Mesendoderm (in vitro differentiated cells): ENCODE data around the gene ITPR2.
A peak's percentile ranks its signal among the peaks of the same experiment; 100 is the strongest.

Source experiments
- DNase-seq: peaks from one replicate; pipeline ENCODE4 v3.0.0; 2013
- H2AK5ac ChIP-seq: 2 replicates; pipeline ENCODE4 v1.6.1; 2013; ENCODE audit warnings: low read length, inconsistent platforms
- H2BK120ac ChIP-seq: 2 replicates; pipeline ENCODE4 v1.6.1; 2013; ENCODE audit warnings: low read depth, mild to moderate bottlenecking, low read length, moderate library complexity, mixed read lengths
- H2BK15ac ChIP-seq: replicated peaks from 2 replicates; pipeline ENCODE4 v1.6.1; 2013; ENCODE audit warnings: low read depth, mild to moderate bottlenecking, moderate library complexity
- H2BK5ac ChIP-seq: 2 replicates; pipeline ENCODE4 v1.6.1; 2013; ENCODE audit warnings: low read length, inconsistent platforms
- H3K18ac ChIP-seq: 2 replicates; pipeline ENCODE4 v1.6.1; 2013; ENCODE audit warnings: mild to moderate bottlenecking, low read length, mixed read lengths
- H3K23ac ChIP-seq: one replicate; pipeline ENCODE4 v1.6.1; 2013; ENCODE audit warnings: low read length
- H3K27ac ChIP-seq: 2 replicates; pipeline ENCODE4 v1.5.1; 2013; ENCODE audit warnings: low read depth, mild to moderate bottlenecking, inconsistent platforms, low read length, moderate library complexity
- H3K27me3 ChIP-seq: 2 replicates; pipeline ENCODE4 v1.6.1; 2013; ENCODE audit warnings: low read length, control low read depth, mild to moderate bottlenecking, inconsistent platforms; ENCODE audit not compliant: insufficient read depth, poor library complexity
- H3K36me3 ChIP-seq: 2 replicates; pipeline ENCODE4 v1.6.1; 2013; ENCODE audit warnings: low read length, inconsistent platforms; ENCODE audit not compliant: control insufficient read depth, insufficient read depth
- H3K4ac ChIP-seq: one replicate; pipeline ENCODE4 v1.6.1; 2013; ENCODE audit warnings: low read depth, mild to moderate bottlenecking, low read length, moderate library complexity
- H3K4me1 ChIP-seq: 2 replicates; pipeline ENCODE4 v1.6.1; 2013; ENCODE audit warnings: low read depth, low read length, inconsistent platforms; ENCODE audit not compliant: control insufficient read depth
- H3K4me2 ChIP-seq: 2 replicates; pipeline ENCODE4 v1.6.1; 2013; ENCODE audit warnings: low read length
- H3K4me3 ChIP-seq: 2 replicates; pipeline ENCODE4 v1.5.1; 2013; ENCODE audit warnings: mild to moderate bottlenecking, low read length
- H3K56ac ChIP-seq: one replicate; pipeline ENCODE4 v1.6.1; 2013; ENCODE audit warnings: low read length
- H3K79me1 ChIP-seq: 2 replicates; pipeline ENCODE4 v1.6.1; 2013; ENCODE audit warnings: low read length, inconsistent platforms
- H3K79me2 ChIP-seq: 2 replicates; pipeline ENCODE4 v1.6.1; 2013; ENCODE audit warnings: mild to moderate bottlenecking, low read length; ENCODE audit not compliant: control insufficient read depth, insufficient read depth
- H3K9ac ChIP-seq: 2 replicates; pipeline ENCODE4 v1.6.1; 2013; ENCODE audit warnings: low read length, inconsistent platforms
- H4K5ac ChIP-seq: one replicate; pipeline ENCODE4 v1.6.1; 2013; ENCODE audit warnings: low read length
- H4K8ac ChIP-seq: one replicate; pipeline ENCODE4 v1.6.1; 2013; ENCODE audit warnings: low read depth, mild to moderate bottlenecking, control low read depth, low read length, moderate library complexity
- WGBS: extraction: QIAGEN DNeasy Blood & Tissue Kit; methylation state at CpG from one replicate; pipeline ENCODE4 v1.1.7; 2013; ENCODE audit warnings: low lambda C conversion rate, missing lambda C conversion rate; ENCODE audit not compliant: insufficient coverage; ENCODE audit errors: extremely low coverage; 5-methylcytosine and 5-hydroxymethylcytosine counted together

ITPR2 gene

DNA sequence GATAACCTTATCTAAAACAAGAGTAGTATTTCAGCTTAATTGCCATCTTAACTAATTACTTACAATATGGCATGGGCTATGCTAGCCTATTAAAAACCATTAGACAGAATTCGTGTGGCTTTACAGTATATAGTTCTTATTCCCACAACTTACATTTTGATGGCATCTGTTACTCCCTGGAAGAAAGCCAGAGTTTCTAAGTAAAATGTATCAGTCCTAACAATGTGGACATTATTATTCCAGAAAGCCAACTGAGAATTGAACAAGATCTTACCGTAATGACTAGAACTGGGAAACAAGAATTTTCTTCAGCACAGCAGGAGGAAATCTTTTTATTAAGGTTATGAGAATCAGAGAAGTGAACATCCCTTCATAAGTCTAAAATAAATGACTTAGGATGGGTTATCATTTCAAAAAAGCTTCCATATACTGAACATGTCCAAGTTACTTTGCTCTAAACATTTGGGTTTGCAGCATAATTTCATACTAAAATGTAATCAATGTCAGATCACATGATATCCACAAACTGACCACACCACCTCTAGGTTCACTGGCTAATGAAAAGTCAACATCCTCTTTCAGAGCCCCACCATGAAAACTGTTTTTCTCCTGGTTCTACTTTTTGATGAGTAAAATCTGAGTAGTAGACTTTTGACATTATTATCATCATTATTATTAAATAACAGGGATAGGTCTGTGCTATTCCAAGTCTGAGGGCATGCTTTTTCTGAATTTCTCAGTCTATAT, 457.9 kb downstream of the ITPR2 start:
- Histone ChIP-seq H3K4me3 (no peak overlapping the region), H2BK120ac (no peak overlapping the region), H2BK5ac (no peak overlapping the region), H3K4me2 (no peak overlapping the region), H3K23ac (no peak overlapping the region), H3K36me3 (no peaks in the 10 kb centered on the region), H4K8ac (no peak overlapping the region), H3K18ac (no peak overlapping the region), H3K79me2 (no peaks in the 10 kb centered on the region), H3K56ac (no peak overlapping the region), H2AK5ac (no peak overlapping the region), H3K27ac (no peak overlapping the region), H2BK15ac (no peak overlapping the region), H3K4ac (no peak overlapping the region), H3K4me1 (no peaks in the 10 kb centered on the region), H3K9ac (no peak overlapping the region), H3K79me1 (no peaks in the 10 kb centered on the region), H3K27me3 (no peaks in the 10 kb centered on the region), H4K5ac (no peak overlapping the region)
- WGBS, result no CpG with 5 or more reads among the region's 2 CpGs
- DNase-seq, result no peak

DNA sequence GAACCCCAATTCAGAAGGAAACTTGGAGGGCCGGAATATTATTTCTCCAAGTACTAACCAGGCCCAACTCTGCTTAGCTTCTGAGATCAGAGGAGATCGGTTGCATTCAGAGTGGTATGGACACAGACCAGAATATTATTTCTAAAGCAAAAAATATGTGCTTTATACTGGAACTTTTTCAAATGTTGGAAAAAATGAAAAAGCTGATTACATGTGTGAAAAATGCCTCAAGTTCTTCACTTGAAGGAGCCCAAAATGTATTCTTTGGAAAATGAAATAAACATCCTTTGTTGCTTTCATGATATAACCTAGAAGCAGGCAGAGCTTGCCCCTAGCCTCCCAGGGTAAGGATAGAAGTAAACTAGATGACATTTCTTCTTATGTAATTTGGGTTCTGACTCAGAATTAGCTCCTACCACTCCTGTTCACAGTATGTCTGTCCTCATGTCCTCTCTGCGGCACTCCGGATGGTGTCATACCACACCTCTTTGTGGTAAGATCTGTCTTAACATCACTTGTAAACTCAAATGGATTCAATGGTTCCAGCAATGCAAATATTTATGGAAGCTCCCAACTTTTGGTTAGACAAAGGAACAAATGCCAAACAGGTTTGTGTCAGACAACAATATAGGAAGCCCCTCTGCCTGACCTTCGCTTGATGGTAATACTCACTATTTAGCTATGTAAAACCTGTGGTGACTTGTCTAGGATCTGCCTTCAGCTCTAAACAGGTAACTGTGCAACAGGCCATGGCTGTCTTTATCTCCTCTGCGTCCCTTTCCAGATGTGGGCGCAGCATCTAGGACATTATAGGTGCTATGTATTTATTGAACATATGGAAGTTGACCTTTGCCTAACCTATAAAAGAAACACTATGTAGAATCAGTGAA, 459.1 kb downstream of the ITPR2 start:
- Histone ChIP-seq H3K27ac (no peak overlapping the region), H3K4me1 (no peaks in the 10 kb centered on the region), H3K79me2 (no peaks in the 10 kb centered on the region), H2AK5ac (no peak overlapping the region), H3K9ac (no peak overlapping the region), H3K4ac (no peak overlapping the region), H3K36me3 (no peaks in the 10 kb centered on the region), H2BK15ac (no peak overlapping the region), H3K4me2 (no peak overlapping the region), H3K4me3 (no peak overlapping the region), H4K8ac (no peak overlapping the region), H3K56ac (no peak overlapping the region), H3K79me1 (no peaks in the 10 kb centered on the region), H4K5ac (no peak overlapping the region), H3K27me3 (no peaks in the 10 kb centered on the region), H2BK5ac (no peak overlapping the region), H2BK120ac (no peak overlapping the region), H3K23ac (no peak overlapping the region), H3K18ac (no peak overlapping the region)
- WGBS, result no CpG with 5 or more reads among the region's 7 CpGs
- no peak for DNase-seq

DNA sequence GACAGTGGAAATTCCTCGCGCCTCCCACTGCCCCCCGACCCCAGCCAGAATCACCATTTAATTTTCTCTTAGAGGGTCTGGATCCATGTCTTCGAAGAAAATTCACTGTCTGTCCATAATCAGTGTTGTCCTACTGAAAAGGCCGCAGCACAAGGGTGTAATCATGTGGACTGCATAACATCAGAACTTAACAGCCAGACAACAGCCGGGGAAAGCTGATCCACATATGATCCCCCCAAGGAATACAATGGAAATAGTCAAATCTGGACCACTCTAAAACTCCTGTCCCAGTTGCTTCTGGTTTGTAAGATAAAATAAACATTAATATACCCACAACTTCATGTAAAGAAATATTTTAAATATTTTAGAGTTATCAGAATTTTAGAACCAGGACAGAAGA, 460.1 kb downstream of the ITPR2 start:
- Histone ChIP-seq H2BK120ac (no peak overlapping the region), H3K4ac (no peak overlapping the region), H3K56ac (no peak overlapping the region), H3K18ac (no peak overlapping the region), H3K23ac (no peak overlapping the region), H3K36me3 (no peaks in the 10 kb centered on the region), H3K4me1 (no peaks in the 10 kb centered on the region), H3K79me1 (no peaks in the 10 kb centered on the region), H3K27me3 (no peaks in the 10 kb centered on the region), H2BK5ac (no peak overlapping the region), H4K5ac (no peak overlapping the region), H3K4me2 (no peak overlapping the region), H3K27ac (no peak overlapping the region), H4K8ac (no peak overlapping the region), H2BK15ac (no peak overlapping the region), H2AK5ac (no peak overlapping the region), H3K9ac (no peak overlapping the region), H3K79me2 (no peaks in the 10 kb centered on the region), H3K4me3 (no peak overlapping the region)
- WGBS, result no CpG with 5 or more reads among the region's 6 CpGs
- no peak for DNase-seq

DNA sequence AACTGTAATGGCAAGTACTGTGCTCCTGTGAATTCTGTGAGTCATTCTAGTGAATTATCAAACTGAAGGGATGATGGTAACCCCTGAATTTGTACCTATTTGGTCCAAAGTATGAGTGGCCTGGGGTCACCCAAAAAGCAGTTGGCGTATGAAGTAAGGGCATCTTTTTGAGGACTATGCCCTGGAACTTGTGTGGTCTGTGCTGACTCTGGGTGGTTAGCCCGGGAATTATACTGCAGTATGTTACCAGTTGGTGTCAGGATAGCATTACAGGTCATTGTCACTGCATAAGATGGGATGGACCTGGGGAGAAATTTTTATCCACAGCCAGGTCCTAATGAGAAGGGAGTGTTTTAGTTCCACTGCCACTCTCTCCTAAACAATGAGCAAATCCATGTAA, 462.9 kb downstream of the ITPR2 start:
- H3K27ac ChIP-seq, result no peak overlapping the region
- H2BK120ac ChIP-seq, result no peak overlapping the region
- H3K79me2 ChIP-seq, result no peaks in the 10 kb centered on the region
- H2BK5ac ChIP-seq, result no peak overlapping the region
- H4K5ac ChIP-seq, result no peak overlapping the region
- no peaks in the 10 kb centered on the region for H3K27me3 ChIP-seq
- no CpG with 5 or more reads among the region's 2 CpGs for WGBS
- H3K9ac ChIP-seq, result no peak overlapping the region
- H3K4me3 ChIP-seq, result no peak overlapping the region
- no peaks in the 10 kb centered on the region for H3K4me1 ChIP-seq
- H3K18ac ChIP-seq, result no peak overlapping the region
- H3K4me2 ChIP-seq, result no peak overlapping the region
- no peak overlapping the region for H2AK5ac ChIP-seq
- H3K36me3 ChIP-seq, result no peaks in the 10 kb centered on the region
- peak; percentile 12 for DNase-seq
- H3K23ac ChIP-seq, result no peak overlapping the region
- H2BK15ac ChIP-seq, result no peak overlapping the region
- no peaks in the 10 kb centered on the region for H3K79me1 ChIP-seq
- H3K56ac ChIP-seq, result no peak overlapping the region
- H3K4ac ChIP-seq, result no peak overlapping the region
- no peak overlapping the region for H4K8ac ChIP-seq

DNA sequence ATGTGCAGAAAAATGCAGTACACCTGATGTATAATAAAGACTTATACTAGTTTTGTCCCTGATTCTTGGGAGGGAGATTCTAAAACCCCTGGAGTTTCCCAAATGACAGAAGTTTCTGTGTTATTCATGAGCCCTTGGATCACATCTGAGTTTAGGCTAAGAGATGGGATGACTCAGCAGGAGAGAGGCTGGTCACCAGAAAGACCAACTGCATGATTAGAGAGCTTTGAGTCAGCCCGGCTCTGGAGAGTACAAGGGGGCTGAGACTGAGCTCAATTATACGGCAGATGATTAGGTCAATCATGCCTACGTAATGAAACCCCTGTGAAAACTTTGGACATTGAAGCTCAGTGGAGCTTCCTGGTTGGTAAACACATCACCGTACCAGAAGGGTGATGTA, 463.4 kb downstream of the ITPR2 start:
- Histone ChIP-seq H3K18ac (no peak overlapping the region), H3K4me2 (no peak overlapping the region), H4K8ac (no peak overlapping the region), H3K79me2 (no peaks in the 10 kb centered on the region), H3K9ac (no peak overlapping the region), H3K56ac (no peak overlapping the region), H2BK15ac (no peak overlapping the region), H3K4me3 (no peak overlapping the region), H2BK5ac (no peak overlapping the region), H3K36me3 (no peaks in the 10 kb centered on the region), H3K4me1 (no peaks in the 10 kb centered on the region), H3K79me1 (no peaks in the 10 kb centered on the region), H3K27ac (no peak overlapping the region), H4K5ac (no peak overlapping the region), H2BK120ac (no peak overlapping the region), H2AK5ac (no peak overlapping the region), H3K23ac (no peak overlapping the region), H3K4ac (peak overlapping the region; percentile 70), H3K27me3 (no peaks in the 10 kb centered on the region)
- peak; percentile 58 for DNase-seq
- WGBS, result no CpG with 5 or more reads among the region's 4 CpGs
